ENCODE data around the gene POU5F1.

Gene POU5F1

DNA sequence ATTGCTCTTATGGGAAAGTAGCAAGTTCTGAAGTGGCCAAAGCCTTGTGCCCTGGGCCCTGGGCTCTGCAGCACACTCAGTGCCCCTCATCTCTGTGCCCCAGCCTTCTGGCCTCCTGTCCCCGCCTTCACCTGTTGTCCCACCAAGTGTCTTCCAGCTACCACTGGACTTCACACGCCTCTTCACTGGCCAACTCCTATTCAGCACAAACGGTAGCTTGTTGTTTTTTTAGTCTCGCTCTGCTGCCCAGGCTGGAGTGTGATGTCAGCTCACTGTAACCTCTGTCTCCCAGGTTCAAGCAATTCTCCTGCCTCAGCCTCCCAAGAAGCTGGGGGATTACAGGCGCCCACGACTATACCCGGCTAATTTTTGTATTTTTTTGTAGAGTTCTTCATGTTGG is 17.7 kb downstream of the POU5F1 start:
- H3K4me3 ChIP-seq (ENCODE audit: low read depth, low read length): no peak overlapping the region
- TF ChIP-seq CTCF (IDR thresholded peaks at IDR 0.05; ENCODE audit: low read depth, low read length): no peak
- no peak for DNase-seq (ENCODE audit: low read depth)

DNA sequence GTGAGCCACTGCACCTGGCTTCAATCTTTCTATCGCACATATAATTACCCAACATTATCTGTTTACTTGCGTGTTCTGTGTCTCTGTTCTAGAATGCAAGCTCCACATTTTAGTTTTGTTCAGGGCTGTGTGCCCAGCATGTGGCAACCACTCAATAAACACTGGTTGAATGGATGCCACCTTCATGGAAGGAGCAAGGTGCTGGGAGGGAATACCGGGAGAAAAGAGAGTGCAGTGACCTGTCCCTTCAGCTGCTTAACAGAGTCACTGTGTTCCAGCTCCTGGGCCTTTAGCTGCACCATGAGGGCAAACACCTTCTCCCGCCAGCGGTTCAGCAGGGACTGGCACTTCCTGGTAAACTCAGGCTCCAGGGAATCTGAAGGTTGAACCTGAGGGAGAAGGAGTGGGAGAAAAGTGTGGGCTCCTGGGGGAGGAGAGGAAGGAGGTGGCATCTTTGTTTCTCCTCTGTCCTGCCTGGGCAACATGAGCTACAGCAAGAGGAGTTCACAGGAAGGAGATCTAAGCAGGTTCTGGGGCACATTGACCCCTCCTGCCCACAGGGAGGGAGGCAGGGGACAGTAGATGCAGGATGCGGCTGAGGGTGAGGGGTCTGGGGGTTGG is 20.5 kb downstream of the POU5F1 start:
- H3K4me3 ChIP-seq (ENCODE audit: low read depth, low read length): no peak overlapping the region
- DNase-seq (ENCODE audit: low read depth): no peak
- TF ChIP-seq POLR2A (IDR thresholded peaks at IDR 0.05; ENCODE audit: extremely low read depth, insufficient read length) (no peak), CTCF (IDR thresholded peaks at IDR 0.05; ENCODE audit: low read depth, low read length) (no peak), MAX (IDR thresholded peaks at IDR 0.05; ENCODE audit: low read depth, low read length) (no peak), MYC (IDR thresholded peaks at IDR 0.05; ENCODE audit: low read depth, low read length) (no peak)

DNA sequence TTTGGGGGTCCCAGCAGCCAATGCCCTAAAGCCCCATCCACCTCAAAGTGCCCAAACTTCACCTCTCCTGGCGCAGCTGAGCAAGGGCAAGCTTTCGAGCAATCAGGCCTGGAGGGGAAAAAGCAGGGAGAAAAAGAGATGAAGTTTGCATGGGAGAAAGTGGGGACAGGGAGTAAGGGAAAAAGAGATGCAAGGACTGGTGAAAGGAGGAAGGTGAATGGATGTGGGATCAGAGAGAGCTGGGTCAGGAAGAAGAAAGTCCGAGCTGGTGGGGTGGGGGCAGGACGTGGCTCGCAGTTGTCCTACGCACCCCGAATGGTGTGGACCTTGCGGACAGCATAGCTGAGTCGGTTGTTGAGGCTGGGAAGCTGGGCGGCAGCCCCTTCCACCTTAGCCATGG is 25.1 kb downstream of the POU5F1 start:
- no peak overlapping the region for H3K4me3 ChIP-seq (ENCODE audit: low read depth, low read length)
- no peak for TF ChIP-seq POLR2A (IDR thresholded peaks at IDR 0.05; ENCODE audit: extremely low read depth, insufficient read length)
- TF ChIP-seq CTCF (IDR thresholded peaks at IDR 0.05; ENCODE audit: low read depth, low read length): no peak
- TF ChIP-seq MAX (IDR thresholded peaks at IDR 0.05; ENCODE audit: low read depth, low read length): no peak
- TF ChIP-seq MYC (IDR thresholded peaks at IDR 0.05; ENCODE audit: low read depth, low read length): no peak
- no peak for DNase-seq (ENCODE audit: low read depth)

- H3K4me3 ChIP-seq (ENCODE audit: low read depth, low read length): no peak overlapping the region
- no peak for DNase-seq (ENCODE audit: low read depth)
- TF ChIP-seq POLR2A (IDR thresholded peaks at IDR 0.05; ENCODE audit: extremely low read depth, insufficient read length) (no peak), MAX (IDR thresholded peaks at IDR 0.05; ENCODE audit: low read depth, low read length) (no peak), CTCF (IDR thresholded peaks at IDR 0.05; ENCODE audit: low read depth, low read length) (no peak), MYC (IDR thresholded peaks at IDR 0.05; ENCODE audit: low read depth, low read length) (no peak)
Observed at GRCh38 chr6:31144970-31145340, 25.5 kb downstream of the POU5F1 start.

GRCh38 chr6:31144296-31144969 is 26.0 kb downstream of the POU5F1 start:
- no peak overlapping the region for H3K4me3 ChIP-seq (ENCODE audit: low read depth, low read length)
- DNase-seq (ENCODE audit: low read depth): no peak
- TF ChIP-seq CTCF (IDR thresholded peaks at IDR 0.05; ENCODE audit: low read depth, low read length): no peak
- TF ChIP-seq MAX (IDR thresholded peaks at IDR 0.05; ENCODE audit: low read depth, low read length): no peak
- TF ChIP-seq MYC (IDR thresholded peaks at IDR 0.05; ENCODE audit: low read depth, low read length): no peak
- no peak for TF ChIP-seq POLR2A (IDR thresholded peaks at IDR 0.05; ENCODE audit: extremely low read depth, insufficient read length)

Data from NB4 (cell line).